Keratinocyte (primary cell): ENCODE results near the gene ALX4. TPM values are rescaled to one million over a fixed set of nuclear protein-coding genes. Genes with fewer than 3 reads are reported as not detected.

Experiments
- DNase-seq: peaks from one replicate; pipeline ENCODE4 v3.0.0-alpha.2; 2011; ENCODE audit warnings: low read depth, missing footprints, low spot score
- FAIRE-seq: peaks from 2 replicates; lab custom pipeline; 2011; peaks lifted over from hg19 to GRCh38; lab: Jason Lieb, UNC
- H2AFZ ChIP-seq: 2 replicates; pipeline ENCODE4 v1.6.0; 2012; ENCODE audit warnings: low read length, control low read depth, inconsistent platforms; ENCODE audit not compliant: control insufficient read depth
- H3K27ac ChIP-seq: 2 replicates; pipeline ENCODE4 v1.5.1; 2011; ENCODE audit warnings: low read length; ENCODE audit not compliant: control insufficient read depth, insufficient read depth
- H3K27me3 ChIP-seq: 3 replicates; pipeline ENCODE4 v1.6.0; 2011; ENCODE audit warnings: low read length; ENCODE audit not compliant: control insufficient read depth, insufficient read depth; ENCODE audit errors: extremely low read depth
- H3K36me3 ChIP-seq, 2 experiments: 2 replicates in 1 of 2; 3 replicates in 1 of 2; pipeline ENCODE4 v1.5.1; 2011; ENCODE audit warnings: low read length in 2 of 2, mild to moderate bottlenecking in 1 of 2; ENCODE audit not compliant: control insufficient read depth in 2 of 2, insufficient read depth in 2 of 2; ENCODE audit errors: extremely low read depth in 1 of 2
- H3K4me1 ChIP-seq: 3 replicates; pipeline ENCODE4 v1.5.1; 2011; ENCODE audit warnings: low read length; ENCODE audit not compliant: control insufficient read depth, insufficient read depth; ENCODE audit errors: extremely low read depth
- H3K4me2 ChIP-seq: 3 replicates; pipeline ENCODE4 v1.6.0; 2011; ENCODE audit warnings: low read depth, low read length; ENCODE audit not compliant: control insufficient read depth, insufficient read depth; ENCODE audit errors: extremely low read depth
- H3K4me3 ChIP-seq, 3 experiments: fragments of 200-600 bp in 1 of 3; sonication (generic) in 1 of 3; 2 replicates in 2 of 3; 3 replicates in 1 of 3; pipeline ENCODE4 v1.5.1; 2011 to 2016; ENCODE audit warnings: low read length in 3 of 3, mild to moderate bottlenecking in 3 of 3, control low read depth in 2 of 3, inconsistent platforms in 1 of 3, low read depth in 1 of 3, mixed read lengths in 1 of 3, mixed run types in 1 of 3, moderate library complexity in 1 of 3; ENCODE audit not compliant: control insufficient read depth in 2 of 3, insufficient read depth in 2 of 3; ENCODE audit errors: extremely low read depth in 1 of 3
- H3K79me2 ChIP-seq: 2 replicates; pipeline ENCODE4 v1.6.0; 2012; ENCODE audit warnings: low read length; ENCODE audit not compliant: control insufficient read depth, insufficient read depth
- H3K9ac ChIP-seq: 3 replicates; pipeline ENCODE4 v1.6.0; 2011; ENCODE audit warnings: low read length; ENCODE audit not compliant: control insufficient read depth, insufficient read depth; ENCODE audit errors: extremely low read depth
- H3K9me1 ChIP-seq: 3 replicates; pipeline ENCODE4 v1.6.0; 2011; ENCODE audit warnings: low read length; ENCODE audit not compliant: control insufficient read depth, insufficient read depth; ENCODE audit errors: extremely low read depth
- H3K9me3 ChIP-seq: 2 replicates; pipeline ENCODE4 v1.5.1; 2012; ENCODE audit warnings: low read depth, low read length; ENCODE audit not compliant: control insufficient read depth
- H4K20me1 ChIP-seq: 3 replicates; pipeline ENCODE4 v1.6.0; 2011; ENCODE audit warnings: low read length; ENCODE audit not compliant: control insufficient read depth, insufficient read depth; ENCODE audit errors: extremely low read depth
- EZH2 ChIP-seq: IDR thresholded peaks from one replicate; pipeline ENCODE4 v1.6.1; 2012; ENCODE audit warnings: inconsistent platforms, mild to moderate bottlenecking, low read length, moderate library complexity
- dilution Hi-C: fragments of 300-500 bp; cut with MboI; formaldehyde crosslinking; loops from one replicate; pipeline ENCODE4 v1.7.0; 2020; ENCODE audit warnings: low sequenced_read_pairs; ENCODE audit not compliant: extremely low pct_ligation_motif_present
- polyA plus RNA-seq, 5 experiments: library from polyadenylated mRNA; depleted of rRNA in 3 of 5; stranded (reverse) in 3 of 5; stranded (forward) in 1 of 5; unstranded in 1 of 5; fragments of >200 nt; gene quantifications; 1 replicate in 1 of 5; 2 replicates in 3 of 5; 3 replicates in 1 of 5; pipeline versions ENCODE4 v1.2.1 to v1.2.3, GENCODE V29; 2011 to 2012; ENCODE audit warnings: missing spikeins in 2 of 5, low read depth in 1 of 5, low replicate concordance in 1 of 5
- TF ChIP-seq, protein P1 (sequence below), 3 experiments: IDR thresholded peaks in 1 of 3; conservative IDR thresholded peaks in 1 of 3; optimal IDR thresholded peaks in 1 of 3; 2 replicates in 2 of 3; 3 replicates in 1 of 3; pipeline versions ENCODE3 to v1.5.1; 2011; ENCODE audit warnings: low read length in 3 of 3, mild to moderate bottlenecking in 3 of 3, moderate library complexity in 2 of 3, control low read depth in 1 of 3, inconsistent platforms in 1 of 3; ENCODE audit not compliant: insufficient read depth in 2 of 3; ENCODE audit errors: extremely low read depth in 1 of 3

Gene ALX4
- polyA plus RNA-seq, 1 donor (not counting 4 experiments of a cell fraction or from before 2014, with no cell fraction given) = not detected

- Histone ChIP-seq H3K9me3 (no peaks in the 10 kb centered on the region), H3K27me3 (peaks cover 2% of the 10 kb centered on the region), H3K4me1 (peaks cover 12% of the 10 kb centered on the region), H3K4me2 (no peak overlapping the region), H3K79me2 (no peaks in the 10 kb centered on the region), H2AFZ (no peak overlapping the region), H3K9ac (no peak overlapping the region), H3K27ac (no peak overlapping the region), H4K20me1 (no peaks in the 10 kb centered on the region), H3K9me1 (no peaks in the 10 kb centered on the region), H3K4me3 (no peak overlapping the region), H3K36me3 (no peaks in the 10 kb centered on the region)
- no peak for FAIRE-seq
- dilution Hi-C loops = no loop called here
- TF ChIP-seq EZH2 = no peak
- TF ChIP-seq, protein P1, sequence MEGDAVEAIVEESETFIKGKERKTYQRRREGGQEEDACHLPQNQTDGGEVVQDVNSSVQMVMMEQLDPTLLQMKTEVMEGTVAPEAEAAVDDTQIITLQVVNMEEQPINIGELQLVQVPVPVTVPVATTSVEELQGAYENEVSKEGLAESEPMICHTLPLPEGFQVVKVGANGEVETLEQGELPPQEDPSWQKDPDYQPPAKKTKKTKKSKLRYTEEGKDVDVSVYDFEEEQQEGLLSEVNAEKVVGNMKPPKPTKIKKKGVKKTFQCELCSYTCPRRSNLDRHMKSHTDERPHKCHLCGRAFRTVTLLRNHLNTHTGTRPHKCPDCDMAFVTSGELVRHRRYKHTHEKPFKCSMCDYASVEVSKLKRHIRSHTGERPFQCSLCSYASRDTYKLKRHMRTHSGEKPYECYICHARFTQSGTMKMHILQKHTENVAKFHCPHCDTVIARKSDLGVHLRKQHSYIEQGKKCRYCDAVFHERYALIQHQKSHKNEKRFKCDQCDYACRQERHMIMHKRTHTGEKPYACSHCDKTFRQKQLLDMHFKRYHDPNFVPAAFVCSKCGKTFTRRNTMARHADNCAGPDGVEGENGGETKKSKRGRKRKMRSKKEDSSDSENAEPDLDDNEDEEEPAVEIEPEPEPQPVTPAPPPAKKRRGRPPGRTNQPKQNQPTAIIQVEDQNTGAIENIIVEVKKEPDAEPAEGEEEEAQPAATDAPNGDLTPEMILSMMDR (optimal IDR thresholded peaks at IDR 0.05 in 1 of 3, IDR thresholded peaks at IDR 0.05 in 1 of 3, conservative IDR thresholded peaks at IDR 0.05 in 1 of 3; ENCODE audit: extremely low read depth in 1 of 3, insufficient read depth in 2 of 3, low read length in 3 of 3) = no peak
- no peak for DNase-seq
Measured at GRCh38 chr11:44288133-44288526, 21.8 kb downstream of the ALX4 start.

GRCh38 chr11:44286911-44287310 lies 23.0 kb downstream of the ALX4 start:
- Histone ChIP-seq H3K36me3 (no peaks in the 10 kb centered on the region), H3K9me3 (no peaks in the 10 kb centered on the region), H3K27me3 (peaks cover 2% of the 10 kb centered on the region), H2AFZ (no peak overlapping the region), H3K79me2 (no peaks in the 10 kb centered on the region), H4K20me1 (no peaks in the 10 kb centered on the region), H3K4me2 (no peak overlapping the region), H3K9me1 (no peaks in the 10 kb centered on the region), H3K27ac (no peak overlapping the region), H3K4me1 (peaks cover 12% of the 10 kb centered on the region), H3K9ac (no peak overlapping the region), H3K4me3 (no peak overlapping the region)
- TF ChIP-seq EZH2 = no peak
- TF ChIP-seq, protein P1 (optimal IDR thresholded peaks at IDR 0.05 in 1 of 3, IDR thresholded peaks at IDR 0.05 in 1 of 3, conservative IDR thresholded peaks at IDR 0.05 in 1 of 3; ENCODE audit: extremely low read depth in 1 of 3, insufficient read depth in 2 of 3, low read length in 3 of 3) = no peak
- dilution Hi-C loops = no loop called here
- no peak for FAIRE-seq
- no peak for DNase-seq
